ENCODE data around the gene ILDR2. TPM values are rescaled to one million over a fixed set of nuclear protein-coding genes. Genes with fewer than 3 reads are reported as not detected.

The ILDR2 gene
- total RNA-seq, 4 donors from 2014 or later: 0.04 to 0.57 (median 0.21) TPM; not detected in 1

- TF ChIP-seq POLR2A (IDR thresholded peaks at IDR 0.05) (no peak), CTCF (IDR thresholded peaks at IDR 0.05) (no peak)
- intact Hi-C loops (cut with DNase I): no loop called here
These were observed 5.0 kb upstream of the ILDR2 start for GRCh38 chr1:166980383-166980782.

GRCh38 chr1:166978821-166979220, 3.5 kb upstream of the ILDR2 start:
- no peaks in the 10 kb centered on the region for H3K36me3 ChIP-seq
- TF ChIP-seq CTCF (IDR thresholded peaks at IDR 0.05): no peak
- no peak for TF ChIP-seq POLR2A (IDR thresholded peaks at IDR 0.05)
- no peaks in the 10 kb centered on the region for H3K9me3 ChIP-seq
- peaks cover 8 to 19% (median 8%) of the 10 kb centered on the region in 3 donors for H3K4me1 ChIP-seq
- H3K27ac ChIP-seq: no peak overlapping the region
- H3K4me3 ChIP-seq: no peak overlapping the region
- 20 to 22% methylated on average over 1 of the region's 1 CpG for WGBS, 2 donors
- DNase-seq: no peak
- peaks cover 0 to 52% (median 3%) of the 10 kb centered on the region in 4 donors for H3K27me3 ChIP-seq
- intact Hi-C loops (cut with DNase I): no loop called here

More at GRCh38 chr1:166980383-166980782, 5.0 kb upstream of the ILDR2 start:
- peaks cover 0 to 8% (median 0%) of the 10 kb centered on the region in 3 donors for H3K4me1 ChIP-seq
- H3K36me3 ChIP-seq: no peaks in the 10 kb centered on the region
- peaks cover 0 to 43% (median 0%) of the 10 kb centered on the region in 4 donors for H3K27me3 ChIP-seq
- no peak overlapping the region for H3K4me3 ChIP-seq
- WGBS, 2 donors: 57 to 70% methylated on average over 1 of the region's 1 CpG
- no peak for DNase-seq
- no peaks in the 10 kb centered on the region for H3K9me3 ChIP-seq
- H3K27ac ChIP-seq: no peak overlapping the region

- no peak for DNase-seq
- TF ChIP-seq CTCF (IDR thresholded peaks at IDR 0.05): no peak
- no peak for TF ChIP-seq POLR2A (IDR thresholded peaks at IDR 0.05)
- Histone ChIP-seq H3K27me3 (peaks cover 0 to 57% (median 3%) of the 10 kb centered on the region in 4 donors), H3K9me3 (no peaks in the 10 kb centered on the region), H3K4me1 (peaks cover 8 to 19% (median 8%) of the 10 kb centered on the region in 3 donors), H3K27ac (no peak overlapping the region), H3K36me3 (no peaks in the 10 kb centered on the region), H3K4me3 (no peak overlapping the region)
- intact Hi-C loops (cut with DNase I): no loop called here
- 94 to 100% methylated on average over 2 of the region's 2 CpGs for WGBS, 2 donors
These were observed 2.6 kb upstream of the ILDR2 start for GRCh38 chr1:166977951-166978350.

- DNase-seq: no peak
- Histone ChIP-seq H3K36me3 (no peaks in the 10 kb centered on the region), H3K9me3 (no peaks in the 10 kb centered on the region), H3K4me3 (peak overlapping the region in 3 of 4 donors; percentile 49 to 90 (median 66)), H3K4me1 (peaks cover 8 to 19% (median 8%) of the 10 kb centered on the region in 3 donors), H3K27me3 (peaks cover 0 to 84% (median 3%) of the 10 kb centered on the region in 4 donors), H3K27ac (peak overlapping the region in 1 of 4 donors; percentile 72)
- intact Hi-C loops (cut with DNase I): no loop called here
- 2 to 4% methylated on average over 7 to 9 of the region's 17 CpGs for WGBS, 2 donors
- no peak for TF ChIP-seq POLR2A (IDR thresholded peaks at IDR 0.05)
- TF ChIP-seq CTCF (IDR thresholded peaks at IDR 0.05): no peak
These were observed 544 bp downstream of the ILDR2 start for GRCh38 chr1:166974647-166975345.

- TF ChIP-seq CTCF (IDR thresholded peaks at IDR 0.05) (no peak), POLR2A (IDR thresholded peaks at IDR 0.05) (no peak)
- peaks cover 8 to 19% (median 8%) of the 10 kb centered on the region in 3 donors for H3K4me1 ChIP-seq
These were observed 2.5 kb downstream of the ILDR2 start for GRCh38 chr1:166972826-166973225.

More at GRCh38 chr1:166972826-166973225, 2.5 kb downstream of the ILDR2 start:
- intact Hi-C loops (cut with DNase I): no loop called here
- no peaks in the 10 kb centered on the region for H3K36me3 ChIP-seq
- no peaks in the 10 kb centered on the region for H3K9me3 ChIP-seq
- no peak overlapping the region for H3K4me3 ChIP-seq
- no peak overlapping the region for H3K27ac ChIP-seq
- DNase-seq: no peak
- WGBS, 2 donors: 33 to 45% methylated on average over 2 of the region's 2 CpGs
- peaks cover 0 to 85% (median 3%) of the 10 kb centered on the region in 4 donors for H3K27me3 ChIP-seq

Measured in esophagus squamous epithelium (tissue), 5 donors.